HCT116 (cell line): ENCODE data around the gene ARPP21. TPM values are rescaled to one million over a fixed set of nuclear protein-coding genes. Genes with fewer than 3 reads are reported as not detected.

ENCODE experiments used
- ATAC-seq: fragments of 200-7000 bp; cut with Tn5 transposase; 2 replicates; pipeline ENCODE4 v1.9.1; 2020; ENCODE audit warnings: mild to moderate bottlenecking, moderate library complexity
- BruUV-seq: library from RNA; stranded (reverse); fragments of 400-500 nt; replicated peaks from 2 replicates; lab custom pipeline; 2021; lab: Mats Ljungman, UMichigan
- CTCF ChIA-PET: fragments of 300-600 bp; sonication (Branson Sonifier 250); formaldehyde crosslinking; loops from one replicate; lab custom pipeline; 2021; ENCODE audit warnings: antibody characterized with exemption; lab: Charles Lee
- POLR2A ChIA-PET: fragments of 300-600, 350-600 bp; sonication (Branson Sonifier 250); formaldehyde crosslinking; loops from one replicate; lab custom pipeline; 2021; ENCODE audit warnings: antibody characterized with exemption; lab: Charles Lee
- RAD21 ChIA-PET, 2 experiments: fragments of 300-600 bp; sonication (Branson Sonifier 250); formaldehyde crosslinking; loops; one replicate each; lab custom pipeline; 2023; ENCODE audit warnings: low total read pairs in 2 of 2; ENCODE audit not compliant: uncharacterized antibody in 2 of 2, unreplicated experiment in 2 of 2, low non-redundant PET in 1 of 2; lab: Charles Lee
- DNase-seq: peaks from one replicate; pipeline ENCODE4 v3.0.0-alpha.2; 2010; ENCODE audit warnings: low read depth, low spot score
- H2AFZ ChIP-seq: fragments of 200-600 bp; shearing (Covaris generic), sonication (generic); 2 replicates; pipeline ENCODE4 v1.6.1; 2017; ENCODE audit warnings: low read depth, mixed run types, mixed read lengths, antibody characterized with exemption, low read length; ENCODE audit not compliant: poor library complexity, severe bottlenecking
- H3K27ac ChIP-seq: 2 replicates; pipeline ENCODE4 v1.5.1; 2012; ENCODE audit warnings: low read depth, low read length
- H3K27me3 ChIP-seq: fragments of 200-600 bp; sonication (generic); 2 replicates; pipeline ENCODE4 v1.6.1; 2016; ENCODE audit warnings: mixed run types, low read length, mixed read lengths; ENCODE audit not compliant: insufficient read depth
- H3K36me3 ChIP-seq, 2 experiments: fragments of 200-500 bp in 1 of 2; fragments of 200-600 bp in 1 of 2; sonication (Bioruptor generic) in 1 of 2; sonication (generic) in 1 of 2; 2 replicates each; pipeline versions ENCODE4 v1.5.1 to v1.6.1; 2014 to 2016; ENCODE audit warnings: low read length in 2 of 2, inconsistent platforms in 1 of 2, mixed read lengths in 1 of 2, mixed run types in 1 of 2; ENCODE audit not compliant: insufficient read depth in 2 of 2, control insufficient read depth in 1 of 2
- H3K4me1 ChIP-seq, 2 experiments: fragments of 200-600 bp in 1 of 2; sonication (generic) in 1 of 2; 2 replicates each; pipeline versions ENCODE4 v1.5.1 to v1.6.1; 2012 to 2017; ENCODE audit warnings: low read length in 2 of 2, inconsistent platforms in 1 of 2, mild to moderate bottlenecking in 1 of 2, mixed read lengths in 1 of 2, mixed run types in 1 of 2, moderate library complexity in 1 of 2; ENCODE audit not compliant: insufficient read depth in 2 of 2, control insufficient read depth in 1 of 2
- H3K4me2 ChIP-seq: fragments of 200-600 bp; sonication (generic); 2 replicates; pipeline ENCODE4 v1.6.1; 2017; ENCODE audit warnings: mixed run types, low read length, mixed read lengths
- H3K4me3 ChIP-seq, 2 experiments: fragments of 200-600 bp in 1 of 2; sonication (generic) in 1 of 2; replicated peaks in 1 of 2; 2 replicates each; pipeline ENCODE4 v1.5.1; 2011 to 2016; ENCODE audit warnings: low read length in 2 of 2, control low read depth in 1 of 2, low read depth in 1 of 2, mild to moderate bottlenecking in 1 of 2, mixed read lengths in 1 of 2, mixed run types in 1 of 2
- H3K79me2 ChIP-seq: fragments of 200-600 bp; sonication (generic); 2 replicates; pipeline ENCODE4 v1.6.1; 2017; ENCODE audit warnings: mild to moderate bottlenecking, mixed run types, low read length, moderate library complexity, mixed read lengths; ENCODE audit not compliant: insufficient read depth
- H3K9ac ChIP-seq: fragments of 200-600 bp; sonication (generic); 2 replicates; pipeline ENCODE4 v1.6.1; 2016; ENCODE audit warnings: low read length, mixed read lengths
- H3K9me2 ChIP-seq: fragments of 200-600 bp; sonication (generic), shearing (Covaris generic); 2 replicates; pipeline ENCODE4 v1.6.1; 2017; ENCODE audit warnings: mixed run types, mild to moderate bottlenecking, moderate library complexity; ENCODE audit not compliant: insufficient read depth
- H3K9me3 ChIP-seq, 2 experiments: fragments of 200-500 bp in 1 of 2; fragments of 200-600 bp in 1 of 2; sonication (Bioruptor generic) in 1 of 2; sonication (generic) in 1 of 2; 2 replicates each; pipeline ENCODE4 v1.6.1; 2014 to 2017; ENCODE audit warnings: low read length in 2 of 2, mixed read lengths in 2 of 2, inconsistent platforms in 1 of 2, low read depth in 1 of 2, mild to moderate bottlenecking in 1 of 2, mixed run types in 1 of 2, moderate library complexity in 1 of 2; ENCODE audit not compliant: control insufficient read depth in 1 of 2, insufficient read depth in 1 of 2
- H4K20me1 ChIP-seq: fragments of 200-600 bp; sonication (generic), shearing (Covaris generic); 2 replicates; pipeline ENCODE4 v1.6.1; 2017; ENCODE audit warnings: mixed run types, mild to moderate bottlenecking, moderate library complexity; ENCODE audit not compliant: insufficient read depth
- ATF3 ChIP-seq: IDR thresholded peaks from 2 replicates; pipeline ENCODE4 v1.6.1; 2012
- CEBPB ChIP-seq: IDR thresholded peaks from 2 replicates; pipeline ENCODE4 v1.6.1; 2012; ENCODE audit warnings: low read depth
- CTCF ChIP-seq, 3 experiments: fragments of 200-600 bp in 1 of 3; sonication (generic) in 1 of 3; IDR thresholded peaks in 2 of 3; conservative IDR thresholded peaks in 1 of 3; 2 replicates each; pipeline ENCODE4 v1.5.1; 2012 to 2017; ENCODE audit warnings: low read depth in 2 of 3, low read length in 2 of 3, antibody characterized with exemption in 1 of 3, borderline replicate concordance in 1 of 3, control low read depth in 1 of 3, mild to moderate bottlenecking in 1 of 3, mixed read lengths in 1 of 3, mixed run types in 1 of 3, moderate library complexity in 1 of 3; ENCODE audit not compliant: insufficient read depth in 1 of 3
- EGR1 ChIP-seq: IDR thresholded peaks from 2 replicates; pipeline ENCODE4 v1.6.1; 2012; ENCODE audit warnings: low read depth
- ELF1 ChIP-seq: IDR thresholded peaks from 2 replicates; pipeline ENCODE4 v1.6.1; 2012; ENCODE audit warnings: low read depth, borderline replicate concordance
- EZH2 ChIP-seq: fragments of 200-600 bp; sonication (generic); IDR thresholded peaks from 2 replicates; pipeline ENCODE4 v1.6.1; 2017; ENCODE audit warnings: antibody characterized with exemption, mixed run types
- EZH2phosphoT487 ChIP-seq: fragments of 200-600 bp; IDR thresholded peaks from 2 replicates; pipeline ENCODE4 v1.6.1; 2018; ENCODE audit warnings: antibody characterized with exemption, borderline replicate concordance
- JUND ChIP-seq: IDR thresholded peaks from 2 replicates; pipeline ENCODE4 v1.6.1; 2012
- MAX ChIP-seq: IDR thresholded peaks from 2 replicates; pipeline ENCODE4 v1.6.1; 2012
- POLR2A ChIP-seq: IDR thresholded peaks from 2 replicates; pipeline ENCODE4 v1.7.0; 2011; ENCODE audit warnings: borderline replicate concordance; ENCODE audit not compliant: insufficient read depth, insufficient read length; ENCODE audit errors: extremely low read depth
- POLR2AphosphoS5 ChIP-seq: IDR thresholded peaks from 2 replicates; pipeline ENCODE4 v1.6.1; 2011; ENCODE audit warnings: mild to moderate bottlenecking, low read depth, low read length, moderate library complexity
- SIN3A ChIP-seq: IDR thresholded peaks from 2 replicates; pipeline ENCODE4 v1.6.1; 2012; ENCODE audit warnings: low read depth
- SP1 ChIP-seq: IDR thresholded peaks from 2 replicates; pipeline ENCODE4 v1.6.1; 2012; ENCODE audit warnings: low read depth
- TCF7L2 ChIP-seq: IDR thresholded peaks from 2 replicates; pipeline ENCODE4 v1.7.0; 2011; ENCODE audit warnings: borderline replicate concordance, inconsistent platforms; ENCODE audit not compliant: insufficient read depth, insufficient read length; ENCODE audit errors: extremely low read depth
- YY1 ChIP-seq: IDR thresholded peaks from 2 replicates; pipeline ENCODE4 v1.6.1; 2011; ENCODE audit warnings: low read length, low read depth, moderate library complexity, mild to moderate bottlenecking; ENCODE audit not compliant: insufficient replicate concordance; ENCODE audit errors: extremely low read depth
- ZBTB33 ChIP-seq: IDR thresholded peaks from 2 replicates; pipeline ENCODE4 v1.6.1; 2011; ENCODE audit warnings: mild to moderate bottlenecking, low read length, moderate library complexity; ENCODE audit not compliant: insufficient replicate concordance; ENCODE audit errors: extremely low read depth
- ZFX ChIP-seq: fragments of 450-650 bp; IDR thresholded peaks from 2 replicates; pipeline ENCODE4 v1.6.1; 2017
- ZNF274 ChIP-seq: fragments of 200-500 bp; sonication (Bioruptor generic); IDR thresholded peaks from 2 replicates; pipeline ENCODE4 v1.6.1; 2014; ENCODE audit warnings: mild to moderate bottlenecking, low read depth, low read length, inconsistent platforms
- intact Hi-C: fragments of 100-400 bp; cut with micrococcal nuclease; formaldehyde crosslinking; loops from 2 replicates; pipeline ENCODE4 v1.10.0; 2022
- total RNA-seq: library from RNA; stranded (reverse); gene quantifications from one replicate; pipeline ENCODE4 v1.2.1, GENCODE V29; 2021; ENCODE audit not compliant: unreplicated experiment

ARPP21 gene
- total RNA-seq, 1 experiment from 2014 or later: not detected

GRCh38 chr3:35594739-35595138 is 44.6 kb upstream of the ARPP21 start (continued):
- no peak for TF ChIP-seq ZBTB33
- no peak for TF ChIP-seq MAX
- no peak for TF ChIP-seq ZNF274
- no peak for TF ChIP-seq EGR1
- no peak for TF ChIP-seq JUND
- TF ChIP-seq POLR2AphosphoS5: no peak
- TF ChIP-seq TCF7L2: no peak
- TF ChIP-seq YY1: no peak
- no peak for TF ChIP-seq POLR2A

GRCh38 chr3:35596335-35596995 is 42.9 kb upstream of the ARPP21 start:
- Histone ChIP-seq H2AFZ (no peak overlapping the region), H3K9ac (no peak overlapping the region), H3K9me2 (no peaks in the 10 kb centered on the region), H3K9me3 (peaks cover 5 to 11% of the 10 kb centered on the region in 2 experiments; a peak in 2 of 4 replicates), H3K36me3 (no peaks in the 10 kb centered on the region), H3K4me1 (no peaks in the 10 kb centered on the region), H3K4me3 (no peak overlapping the region), H3K79me2 (no peaks in the 10 kb centered on the region), H3K4me2 (no peak overlapping the region), H3K27ac (no peak overlapping the region), H3K27me3 (no peaks in the 10 kb centered on the region), H4K20me1 (no peaks in the 10 kb centered on the region)
- intact Hi-C loops: no loop called here
- no TSS peak for BruUV-seq
- ChIA-PET RAD21 (no interaction called here), POLR2A (no interaction called here), CTCF (no interaction called here)
- ATAC-seq (no peak), DNase-seq (no peak)
- TF ChIP-seq JUND (no peak), CEBPB (no peak), EZH2phosphoT487 (no peak), MAX (no peak), SP1 (no peak), EZH2 (no peak), ELF1 (no peak), SIN3A (no peak), ZFX (no peak), CTCF (IDR thresholded peaks at IDR 0.05 in 2 of 3, conservative IDR thresholded peaks at IDR 0.05 in 1 of 3; ENCODE audit: borderline replicate concordance in 1 of 3, insufficient read depth in 1 of 3, low read depth in 2 of 3, low read length in 2 of 3) (no peak), YY1 (no peak), EGR1 (no peak), ATF3 (no peak), POLR2AphosphoS5 (no peak), ZBTB33 (no peak)
